Measurements from ENCODE around the gene SLC25A21. TPM values are rescaled to one million over a fixed set of nuclear protein-coding genes. Genes with fewer than 3 reads are reported as not detected.
"Not testable (repeated sequence)": the region's sequence is repeated elsewhere in the genome, so short reads cannot be mapped to it uniquely, and the experiment has no call there.

The SLC25A21 gene
- total and polyA plus RNA-seq, 10 donors = 0.06 to 1.1 (median 0.22) TPM; not detected in 2

- no peak for DNase-seq
- Histone ChIP-seq H3K4me1 (no peaks in the 10 kb centered on the region), H3K27me3 (replicated peaks in 1 of 7) (no peaks in the 10 kb centered on the region), H3K4me3 (no peak overlapping the region), H3K9me3 (peaks cover 0 to 42% (median 20%) of the 10 kb centered on the region in 8 donors), H3K27ac (no peak overlapping the region), H3K36me3 (no peaks in the 10 kb centered on the region)
- 92 to 99% (median 96%) methylated on average over 6 of the region's 6 CpGs for WGBS, 5 donors
- TF ChIP-seq, protein P1, sequence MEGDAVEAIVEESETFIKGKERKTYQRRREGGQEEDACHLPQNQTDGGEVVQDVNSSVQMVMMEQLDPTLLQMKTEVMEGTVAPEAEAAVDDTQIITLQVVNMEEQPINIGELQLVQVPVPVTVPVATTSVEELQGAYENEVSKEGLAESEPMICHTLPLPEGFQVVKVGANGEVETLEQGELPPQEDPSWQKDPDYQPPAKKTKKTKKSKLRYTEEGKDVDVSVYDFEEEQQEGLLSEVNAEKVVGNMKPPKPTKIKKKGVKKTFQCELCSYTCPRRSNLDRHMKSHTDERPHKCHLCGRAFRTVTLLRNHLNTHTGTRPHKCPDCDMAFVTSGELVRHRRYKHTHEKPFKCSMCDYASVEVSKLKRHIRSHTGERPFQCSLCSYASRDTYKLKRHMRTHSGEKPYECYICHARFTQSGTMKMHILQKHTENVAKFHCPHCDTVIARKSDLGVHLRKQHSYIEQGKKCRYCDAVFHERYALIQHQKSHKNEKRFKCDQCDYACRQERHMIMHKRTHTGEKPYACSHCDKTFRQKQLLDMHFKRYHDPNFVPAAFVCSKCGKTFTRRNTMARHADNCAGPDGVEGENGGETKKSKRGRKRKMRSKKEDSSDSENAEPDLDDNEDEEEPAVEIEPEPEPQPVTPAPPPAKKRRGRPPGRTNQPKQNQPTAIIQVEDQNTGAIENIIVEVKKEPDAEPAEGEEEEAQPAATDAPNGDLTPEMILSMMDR (IDR thresholded peaks at IDR 0.05 in 8 of 11, conservative IDR thresholded peaks at IDR 0.05 in 3 of 11) = no peak
- TF ChIP-seq POLR2A (IDR thresholded peaks at IDR 0.05) (no peak), POLR2AphosphoS5 (IDR thresholded peaks at IDR 0.05) (no peak)
- intact Hi-C loops (cut with DNase I; ENCODE audit: low total_unique reads) = no loop called here
Observed at GRCh38 chr14:37210448-37210847, 38.0 kb upstream of the SLC25A21 start.

GRCh38 chr14:37209617-37210016, 37.2 kb upstream of the SLC25A21 start:
- intact Hi-C loops (cut with DNase I; ENCODE audit: low total_unique reads); H3K27ac ChIP-seq; H3K36me3 ChIP-seq; DNase-seq; H3K4me3 ChIP-seq; H3K4me1 ChIP-seq; H3K27me3 ChIP-seq (replicated peaks in 1 of 7): not testable (repeated sequence)
- H3K9me3 ChIP-seq = peaks cover 0 to 40% (median 25%) of the 10 kb centered on the region in 8 donors
- 81 to 86% (median 83%) methylated on average over 2 of the region's 2 CpGs for WGBS, 5 donors

GRCh38 chr14:37205623-37206605, 33.5 kb upstream of the SLC25A21 start:
- H3K27ac ChIP-seq; DNase-seq; H3K4me1 ChIP-seq; H3K27me3 ChIP-seq (replicated peaks in 1 of 7); intact Hi-C loops (cut with DNase I; ENCODE audit: low total_unique reads); H3K36me3 ChIP-seq; H3K4me3 ChIP-seq: not testable (repeated sequence)
- peaks cover 0 to 30% (median 25%) of the 10 kb centered on the region in 8 donors for H3K9me3 ChIP-seq
- 89 to 95% (median 93%) methylated on average over 7 of the region's 7 CpGs for WGBS, 5 donors

- Histone ChIP-seq H3K4me1 (peaks cover 0 to 6% (median under 1%) of the 10 kb centered on the region in 6 donors), H3K27me3 (replicated peaks in 1 of 7) (peaks cover 0 to 3% (median 0%) of the 10 kb centered on the region in 7 donors), H3K9me3 (peaks cover 0 to 30% (median 25%) of the 10 kb centered on the region in 8 donors), H3K27ac (no peak overlapping the region), H3K36me3 (no peaks in the 10 kb centered on the region), H3K4me3 (no peak overlapping the region)
- intact Hi-C loops (cut with DNase I; ENCODE audit: low total_unique reads) = no loop called here
- DNase-seq = no peak
- 83 to 95% (median 94%) methylated on average over 1 of the region's 1 CpG for WGBS, 5 donors
- TF ChIP-seq, protein P1 (IDR thresholded peaks at IDR 0.05 in 8 of 11, conservative IDR thresholded peaks at IDR 0.05 in 3 of 11) = no peak
- no peak for TF ChIP-seq POLR2AphosphoS5 (IDR thresholded peaks at IDR 0.05)
- no peak for TF ChIP-seq POLR2A (IDR thresholded peaks at IDR 0.05)
Observed at GRCh38 chr14:37203423-37203822, 31.0 kb upstream of the SLC25A21 start.

- H3K27ac ChIP-seq = no peak overlapping the region
- H3K4me1 ChIP-seq = peaks cover 0 to 11% (median 2%) of the 10 kb centered on the region in 6 donors
- no peaks in the 10 kb centered on the region for H3K36me3 ChIP-seq
- 89 to 95% (median 94%) methylated on average over 2 of the region's 2 CpGs for WGBS, 5 donors
- intact Hi-C loops (cut with DNase I; ENCODE audit: low total_unique reads) = no loop called here
- H3K27me3 ChIP-seq (replicated peaks in 1 of 7) = peaks cover 0 to 9% (median 0%) of the 10 kb centered on the region in 7 donors
- TF ChIP-seq, protein P1 (IDR thresholded peaks at IDR 0.05 in 8 of 11, conservative IDR thresholded peaks at IDR 0.05 in 3 of 11) = no peak
- TF ChIP-seq POLR2AphosphoS5 (IDR thresholded peaks at IDR 0.05) = no peak
- no peak for TF ChIP-seq POLR2A (IDR thresholded peaks at IDR 0.05)
- DNase-seq = no peak
- H3K9me3 ChIP-seq = peaks cover 0 to 30% (median 25%) of the 10 kb centered on the region in 8 donors
- no peak overlapping the region for H3K4me3 ChIP-seq
Observed at GRCh38 chr14:37202812-37203211, 30.4 kb upstream of the SLC25A21 start.
